Nephron (organoid): ENCODE measurements around the gene NLN.

ENCODE experiments used
- H3K27ac Mint-ChIP-seq, 3 experiments: 2 replicates each; pipeline ENCODE4 v1.8.0; 2020; ENCODE audit warnings: mixed read lengths in 3 of 3, mild to moderate bottlenecking in 2 of 3, moderate library complexity in 1 of 3
- H3K27me3 Mint-ChIP-seq: 2 replicates; pipeline ENCODE4 v1.8.0; 2021; ENCODE audit warnings: low read depth, mild to moderate bottlenecking, moderate library complexity, mixed read lengths
- H3K36me3 Mint-ChIP-seq: 2 replicates; pipeline ENCODE4 v1.8.0; 2020; ENCODE audit warnings: low read depth, mixed read lengths
- H3K4me1 Mint-ChIP-seq: 2 replicates; pipeline ENCODE4 v1.8.0; 2020; ENCODE audit warnings: mixed read lengths
- H3K4me3 Mint-ChIP-seq, 3 experiments: 2 replicates each; pipeline ENCODE4 v1.8.0; 2020; ENCODE audit warnings: mild to moderate bottlenecking in 3 of 3, mixed read lengths in 3 of 3, moderate library complexity in 2 of 3
- H3K9me3 Mint-ChIP-seq: 2 replicates; pipeline ENCODE4 v1.8.0; 2020; ENCODE audit warnings: mixed read lengths
- TF ChIP-seq, protein P1 (sequence below), 3 experiments: fragments of 200-600 bp; sonication (generic); IDR thresholded peaks; one replicate each; pipeline ENCODE4 v1.5.0; 2021; ENCODE audit warnings: antibody characterized with exemption in 3 of 3; ENCODE audit not compliant: unreplicated experiment in 3 of 3

The NLN gene

GRCh38 chr5:65707663-65708062 lies 14.3 kb upstream of the NLN start:
- H3K36me3 Mint-ChIP-seq, result peaks cover 30% of the 10 kb centered on the region
- no peaks in the 10 kb centered on the region for H3K9me3 Mint-ChIP-seq
- TF ChIP-seq, protein P1, sequence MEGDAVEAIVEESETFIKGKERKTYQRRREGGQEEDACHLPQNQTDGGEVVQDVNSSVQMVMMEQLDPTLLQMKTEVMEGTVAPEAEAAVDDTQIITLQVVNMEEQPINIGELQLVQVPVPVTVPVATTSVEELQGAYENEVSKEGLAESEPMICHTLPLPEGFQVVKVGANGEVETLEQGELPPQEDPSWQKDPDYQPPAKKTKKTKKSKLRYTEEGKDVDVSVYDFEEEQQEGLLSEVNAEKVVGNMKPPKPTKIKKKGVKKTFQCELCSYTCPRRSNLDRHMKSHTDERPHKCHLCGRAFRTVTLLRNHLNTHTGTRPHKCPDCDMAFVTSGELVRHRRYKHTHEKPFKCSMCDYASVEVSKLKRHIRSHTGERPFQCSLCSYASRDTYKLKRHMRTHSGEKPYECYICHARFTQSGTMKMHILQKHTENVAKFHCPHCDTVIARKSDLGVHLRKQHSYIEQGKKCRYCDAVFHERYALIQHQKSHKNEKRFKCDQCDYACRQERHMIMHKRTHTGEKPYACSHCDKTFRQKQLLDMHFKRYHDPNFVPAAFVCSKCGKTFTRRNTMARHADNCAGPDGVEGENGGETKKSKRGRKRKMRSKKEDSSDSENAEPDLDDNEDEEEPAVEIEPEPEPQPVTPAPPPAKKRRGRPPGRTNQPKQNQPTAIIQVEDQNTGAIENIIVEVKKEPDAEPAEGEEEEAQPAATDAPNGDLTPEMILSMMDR (IDR thresholded peaks at IDR 0.05; ENCODE audit: unreplicated experiment in 3 of 3), result no peak
- no peak overlapping the region for H3K4me3 Mint-ChIP-seq
- no peaks in the 10 kb centered on the region for H3K4me1 Mint-ChIP-seq
- no peaks in the 10 kb centered on the region for H3K27me3 Mint-ChIP-seq
- no peak overlapping the region for H3K27ac Mint-ChIP-seq

GRCh38 chr5:65708145-65708544 lies 13.9 kb upstream of the NLN start:
- TF ChIP-seq, protein P1 (IDR thresholded peaks at IDR 0.05; ENCODE audit: unreplicated experiment in 3 of 3), result no peak
- Mint-ChIP-seq H3K4me1 (no peaks in the 10 kb centered on the region), H3K36me3 (peaks cover 27% of the 10 kb centered on the region), H3K9me3 (no peaks in the 10 kb centered on the region), H3K27ac (no peak overlapping the region), H3K27me3 (no peaks in the 10 kb centered on the region), H3K4me3 (no peak overlapping the region)

- Mint-ChIP-seq H3K9me3 (no peaks in the 10 kb centered on the region), H3K4me3 (no peak overlapping the region), H3K4me1 (peaks cover 9% of the 10 kb centered on the region), H3K27ac (no peak overlapping the region), H3K27me3 (no peaks in the 10 kb centered on the region), H3K36me3 (peaks cover 5% of the 10 kb centered on the region)
- TF ChIP-seq, protein P1 (IDR thresholded peaks at IDR 0.05; ENCODE audit: unreplicated experiment in 3 of 3), result no peak
Measured at GRCh38 chr5:65718576-65719310, 3.3 kb upstream of the NLN start.

- peak overlapping the region; percentile 86 to 92 (median 92) for H3K4me3 Mint-ChIP-seq
- no peaks in the 10 kb centered on the region for H3K9me3 Mint-ChIP-seq
- no peaks in the 10 kb centered on the region for H3K27me3 Mint-ChIP-seq
- peaks cover 14% of the 10 kb centered on the region for H3K4me1 Mint-ChIP-seq
- H3K27ac Mint-ChIP-seq, result peak overlapping the region; percentile 59 to 84 (median 81)
- no peaks in the 10 kb centered on the region for H3K36me3 Mint-ChIP-seq
- TF ChIP-seq, protein P1 (IDR thresholded peaks at IDR 0.05; ENCODE audit: unreplicated experiment in 3 of 3), result no peak
Measured at GRCh38 chr5:65721050-65721719, 820 bp upstream of the NLN start.

GRCh38 chr5:65722575-65723403 lies 784 bp downstream of the NLN start:
- peaks cover 14% of the 10 kb centered on the region for H3K4me1 Mint-ChIP-seq
- no peaks in the 10 kb centered on the region for H3K36me3 Mint-ChIP-seq
- H3K27me3 Mint-ChIP-seq, result no peaks in the 10 kb centered on the region
- peak overlapping the region; percentile 95 to 98 (median 95) for H3K4me3 Mint-ChIP-seq
- no peaks in the 10 kb centered on the region for H3K9me3 Mint-ChIP-seq
- TF ChIP-seq, protein P1 (IDR thresholded peaks at IDR 0.05; ENCODE audit: unreplicated experiment in 3 of 3), result no peak
- H3K27ac Mint-ChIP-seq, result peak overlapping the region; percentile 80 to 98 (median 95)
